NCI-H2227 treated with DMSO at 0.1 percent for 48 hours (cell line): Measurements from ENCODE around the gene OR10X1.

Source experiments
- DNase-seq: peaks from one replicate; lab custom pipeline; 2025; lab: John Stamatoyannopoulos, UW

OR10X1 gene

GRCh38 chr1:158579733-158580132 is at the start of gene OR10X1:
OR10X1 (minus strand) TSS chr1:158579899; CDS start chr1:158579899, 0 bp downstream.
- DNase-seq, result no peak

GRCh38 chr1:158613764-158614163 is 34.1 kb upstream of the OR10X1 start:
- DNase-seq, result no peak

- DNase-seq, result no peak
These were observed 32.2 kb upstream of the OR10X1 start for GRCh38 chr1:158611916-158612315.

GRCh38 chr1:158607296-158607695 is 27.6 kb upstream of the OR10X1 start:
- no peak for DNase-seq

GRCh38 chr1:158604968-158605367 is 25.3 kb upstream of the OR10X1 start, which contains the start of gene OR10Z1:
OR10Z1 (plus strand) TSS chr1:158605268; CDS start chr1:158606439, 1,171 bp downstream.
- no peak for DNase-seq

- DNase-seq, result no peak
These were observed 21.0 kb upstream of the OR10X1 start for GRCh38 chr1:158600735-158601134.

GRCh38 chr1:158586942-158587341 is 7.2 kb upstream of the OR10X1 start:
- DNase-seq, result no peak

GRCh38 chr1:158583962-158584361 is 4.3 kb upstream of the OR10X1 start:
- DNase-seq, result no peak

- DNase-seq, result no peak
These were observed 2.1 kb downstream of the OR10X1 start for GRCh38 chr1:158577561-158577960.

- no peak for DNase-seq
These were observed 7.5 kb downstream of the OR10X1 start for GRCh38 chr1:158572226-158572625.

GRCh38 chr1:158570480-158570879 is 9.2 kb downstream of the OR10X1 start, which contains the start of gene OR6P1:
OR6P1 (minus strand) TSS chr1:158570580; CDS start chr1:158563604, 6,976 bp downstream.
- no peak for DNase-seq

GRCh38 chr1:158564608-158565007 is 15.1 kb downstream of the OR10X1 start:
- no peak for DNase-seq

GRCh38 chr1:158563853-158564252 is 15.8 kb downstream of the OR10X1 start:
- no peak for DNase-seq

- no peak for DNase-seq
These were observed 20.0 kb downstream of the OR10X1 start for GRCh38 chr1:158559696-158560095.

GRCh38 chr1:158554352-158554751 is 25.3 kb downstream of the OR10X1 start, which contains the start of gene OR6Y1:
OR6Y1 (minus strand) TSS chr1:158554405; CDS start chr1:158548105, 6,300 bp downstream.
- no peak for DNase-seq

- DNase-seq, result no peak
These were observed 27.4 kb downstream of the OR10X1 start for GRCh38 chr1:158552296-158552695.

- DNase-seq, result no peak
These were observed 32.2 kb downstream of the OR10X1 start for GRCh38 chr1:158547533-158547932.

GRCh38 chr1:158537609-158538008 is 42.1 kb downstream of the OR10X1 start:
- DNase-seq, result no peak

GRCh38 chr1:158534496-158534895 is 45.2 kb downstream of the OR10X1 start:
- DNase-seq, result no peak
